Measurements from ENCODE around the gene POU6F2.
"Not testable (repeated sequence)": the region's sequence is repeated elsewhere in the genome, so short reads cannot be mapped to it uniquely, and the experiment has no call there.

The POU6F2 gene

GRCh38 chr7:39313376-39313775 is 335.7 kb downstream of the POU6F2 start:
- no peak for DNase-seq

- no peak for DNase-seq
Observed at GRCh38 chr7:39313974-39314373, 336.3 kb downstream of the POU6F2 start.

- DNase-seq, result no peak
Observed at GRCh38 chr7:39317107-39317506, 339.4 kb downstream of the POU6F2 start.

GRCh38 chr7:39317896-39318295 is 340.2 kb downstream of the POU6F2 start:
- no peak for DNase-seq

- no peak for DNase-seq
Observed at GRCh38 chr7:39321245-39321644, 343.5 kb downstream of the POU6F2 start.

GRCh38 chr7:39321909-39322498 is 344.3 kb downstream of the POU6F2 start:
- DNase-seq, result no peak

- DNase-seq, result peak; percentile 2
Observed at GRCh38 chr7:39324139-39324760, 346.5 kb downstream of the POU6F2 start.

- DNase-seq, result not testable (repeated sequence)
Observed at GRCh38 chr7:39331607-39332006, 353.9 kb downstream of the POU6F2 start.

- no peak for DNase-seq
Observed at GRCh38 chr7:39332142-39332541, 354.4 kb downstream of the POU6F2 start.

GRCh38 chr7:39333701-39334100 is 356.0 kb downstream of the POU6F2 start:
- DNase-seq, result no peak

- DNase-seq, result no peak
Observed at GRCh38 chr7:39336442-39336841, 358.7 kb downstream of the POU6F2 start.

- DNase-seq, result no peak
Observed at GRCh38 chr7:39338716-39339115, 361.0 kb downstream of the POU6F2 start.

- no peak for DNase-seq
Observed at GRCh38 chr7:39339591-39339990, 361.9 kb downstream of the POU6F2 start.

- DNase-seq, result no peak
Observed at GRCh38 chr7:39341083-39341482, 363.4 kb downstream of the POU6F2 start.

GRCh38 chr7:39342763-39343162 is 365.1 kb downstream of the POU6F2 start:
- no peak for DNase-seq

GRCh38 chr7:39349452-39350123 is 371.9 kb downstream of the POU6F2 start:
- DNase-seq, result no peak

GRCh38 chr7:39353615-39354376 is 376.1 kb downstream of the POU6F2 start:
- no peak for DNase-seq

- peak; percentile 2 for DNase-seq
Observed at GRCh38 chr7:39355664-39356063, 378.0 kb downstream of the POU6F2 start.

GRCh38 chr7:39356172-39356925 is 378.6 kb downstream of the POU6F2 start:
- no peak for DNase-seq

- peak; percentile 1 for DNase-seq
Observed at GRCh38 chr7:39357648-39358047, 379.9 kb downstream of the POU6F2 start.

GRCh38 chr7:39360038-39360437 is 382.3 kb downstream of the POU6F2 start:
- DNase-seq, result no peak

- no peak for DNase-seq
Observed at GRCh38 chr7:39360766-39361165, 383.1 kb downstream of the POU6F2 start.

GRCh38 chr7:39365751-39366295 is 388.1 kb downstream of the POU6F2 start:
- no peak for DNase-seq
